ENCODE data around the gene C11orf87.

The C11orf87 gene

DNA sequence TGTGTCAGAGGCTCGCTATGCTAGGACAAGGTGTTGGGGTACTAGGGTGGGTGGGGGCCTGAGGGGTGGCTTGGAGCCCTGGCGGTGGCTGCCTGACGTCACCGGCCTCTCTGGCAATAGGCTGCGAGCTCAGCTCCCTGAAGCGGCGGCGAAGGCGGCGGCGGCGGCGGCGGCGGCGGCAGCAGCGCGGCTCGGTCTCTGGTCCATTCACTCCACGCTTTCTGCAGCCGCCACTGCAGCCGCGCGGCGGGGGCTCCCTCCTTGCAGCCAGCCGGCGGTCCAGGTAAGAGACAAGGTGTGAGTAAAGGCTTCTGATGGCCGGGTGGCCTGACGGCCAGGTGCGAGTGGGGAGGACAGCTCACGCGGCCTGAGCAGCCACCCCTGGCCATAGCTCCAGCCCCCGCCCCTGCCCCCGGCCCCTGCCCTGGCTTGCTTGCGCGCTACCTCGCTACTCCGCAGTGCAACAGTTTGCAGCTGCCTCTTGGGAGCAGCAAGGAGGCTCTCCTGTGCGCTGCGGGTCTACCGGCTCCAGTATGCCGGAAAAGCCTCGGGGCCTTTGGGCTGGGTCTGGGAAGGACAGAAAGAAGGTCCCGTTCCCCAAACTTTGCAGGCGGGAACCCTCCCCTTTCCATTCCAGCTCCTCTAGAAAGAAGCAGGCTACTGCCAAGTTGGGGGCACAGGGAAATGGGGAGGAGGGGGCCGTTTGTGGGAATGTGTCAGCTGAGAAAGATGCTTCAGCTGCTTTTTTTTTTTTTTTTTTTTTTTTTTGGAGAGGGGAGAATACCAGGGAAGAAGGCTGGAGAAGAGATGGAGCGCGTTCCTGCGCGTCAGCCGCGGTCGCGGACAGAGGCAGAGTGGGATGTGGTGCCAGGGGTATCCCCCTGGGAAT, at the start of gene C11orf87:
Gene C11orf87 (plus strand): TSS at position 210 of the 889 bp plus-strand sequence. CDS start 1,444 bp downstream, outside the sequence.
- DNase-seq = peak; percentile 3

DNA sequence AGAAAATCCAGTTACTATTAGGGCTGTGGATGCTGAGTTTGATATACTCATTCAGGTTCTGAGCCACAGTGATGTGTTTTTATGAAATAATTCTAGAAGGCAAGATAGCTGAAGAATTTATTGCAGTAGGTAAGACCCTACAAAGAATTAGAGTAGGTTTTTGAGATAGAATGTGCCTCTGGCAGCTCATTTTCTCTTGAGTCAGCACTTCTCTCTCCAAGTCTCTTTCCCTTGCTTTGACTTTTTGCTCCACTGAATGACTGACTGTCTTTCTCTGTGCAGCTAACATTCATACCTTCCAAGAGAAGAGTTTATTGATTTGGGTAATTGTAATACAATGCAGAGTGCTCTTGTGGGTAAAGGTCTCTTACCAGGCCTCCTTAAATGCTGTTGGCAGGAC, 48.0 kb upstream of the C11orf87 start:
- no peak for DNase-seq

DNA sequence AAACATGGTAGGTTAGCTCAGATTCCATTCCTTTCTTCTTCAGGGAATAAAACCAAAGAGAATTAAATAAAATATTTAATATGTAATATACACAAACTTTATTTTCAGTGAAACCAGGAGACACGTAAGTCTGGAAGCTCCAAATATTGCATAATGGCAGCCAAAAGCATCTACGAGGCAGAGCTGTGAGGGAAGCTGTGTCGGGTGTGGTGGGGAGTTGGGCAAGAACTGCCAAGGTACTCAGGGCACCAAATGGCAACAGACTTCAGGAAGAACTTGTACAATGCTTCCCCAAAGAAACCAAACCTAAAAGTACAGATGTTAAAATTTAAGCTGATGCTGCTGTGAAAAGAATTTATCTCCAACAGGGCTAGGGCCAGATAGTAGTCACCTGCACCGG, 47.5 kb upstream of the C11orf87 start:
- no peak for DNase-seq

DNA sequence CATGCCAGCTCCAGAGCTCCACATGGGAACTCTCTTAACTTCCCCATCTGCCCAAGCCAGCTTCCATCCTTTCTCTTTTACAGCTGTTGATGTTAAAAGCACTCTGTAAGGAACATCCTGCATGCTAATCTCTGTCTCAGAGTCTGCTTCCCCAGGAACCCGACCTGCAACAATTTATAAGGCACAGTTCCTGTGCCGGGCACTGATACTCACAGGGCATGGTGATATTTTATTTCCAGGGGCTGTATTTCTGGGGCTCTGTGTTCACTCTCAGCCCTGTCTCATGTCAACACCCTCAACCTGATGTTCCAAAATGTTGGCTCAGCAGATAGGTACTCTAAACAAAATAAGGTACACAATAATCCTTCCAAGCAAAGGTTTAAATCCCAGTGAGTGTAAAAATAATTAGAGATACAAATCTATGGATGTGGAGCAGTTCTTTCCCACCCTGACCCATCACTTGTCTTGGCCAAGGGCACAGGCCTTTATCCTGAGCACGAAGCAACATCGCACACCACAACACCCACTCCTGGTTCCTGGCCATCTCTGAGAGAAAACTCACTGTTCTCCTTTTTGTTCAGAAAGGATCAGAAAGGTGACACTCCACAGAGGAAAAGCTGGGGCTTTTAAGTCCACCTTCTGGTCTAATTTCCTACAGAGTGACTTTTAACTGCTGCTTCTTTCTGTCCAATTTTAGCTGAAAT, 44.8 kb upstream of the C11orf87 start:
- DNase-seq = no peak

DNA sequence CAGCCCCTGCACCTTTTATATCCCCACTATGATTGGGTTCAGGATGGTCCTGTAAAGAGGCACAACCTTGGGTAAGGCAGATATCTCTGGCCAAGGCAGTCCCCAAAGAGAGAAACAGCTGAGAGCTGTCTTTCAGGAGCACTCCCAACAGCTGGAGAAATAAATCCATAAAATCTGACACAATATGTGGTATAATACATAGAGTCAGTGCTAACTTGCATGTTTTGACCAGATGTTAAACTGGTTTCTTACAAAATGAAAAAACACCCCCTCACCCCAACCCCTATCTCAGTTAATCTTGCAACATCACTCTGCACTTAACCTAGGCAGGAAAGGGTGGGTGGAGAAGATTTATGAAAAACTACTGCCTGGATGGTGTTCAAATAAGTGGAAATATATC, 44.0 kb upstream of the C11orf87 start:
- no peak for DNase-seq

DNA sequence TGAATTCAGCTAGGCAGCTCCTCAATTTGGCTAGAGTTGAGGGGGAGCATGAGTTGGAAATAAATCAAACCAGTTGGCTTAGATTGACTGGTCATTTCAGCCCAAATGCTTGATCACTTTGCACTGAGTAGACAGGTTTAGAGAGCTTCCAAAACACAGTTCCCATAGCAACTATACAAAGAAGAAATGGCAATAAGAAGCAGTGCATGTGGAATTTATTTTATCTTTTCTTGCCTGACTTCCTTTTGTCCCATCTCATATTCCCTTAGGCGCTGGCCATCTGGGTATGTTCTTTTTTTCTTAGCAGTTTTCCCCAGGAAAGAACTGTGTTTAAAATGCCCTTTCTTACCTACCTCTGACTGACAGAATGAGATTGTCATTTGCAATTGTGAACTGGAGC, 38.7 kb upstream of the C11orf87 start:
- DNase-seq = no peak

DNA sequence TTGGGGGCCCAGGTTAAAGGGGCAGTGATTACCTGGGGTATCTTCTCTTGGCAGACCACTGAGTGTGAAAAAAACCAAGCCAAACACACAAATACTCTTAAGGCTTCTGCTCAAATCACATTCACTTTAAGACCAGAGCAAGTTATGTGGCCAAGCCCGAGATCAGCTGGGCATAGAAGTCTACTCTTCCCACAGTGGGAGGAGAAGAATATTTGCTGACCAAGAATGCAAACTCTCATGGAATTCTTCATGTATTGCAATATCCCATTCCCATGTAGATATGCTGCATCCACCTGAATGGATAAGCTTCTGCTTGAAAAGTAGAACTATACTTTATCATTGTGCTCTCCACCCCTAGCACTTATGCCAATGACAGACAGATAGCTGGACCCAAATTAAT, 37.1 kb upstream of the C11orf87 start:
- DNase-seq = no peak

DNA sequence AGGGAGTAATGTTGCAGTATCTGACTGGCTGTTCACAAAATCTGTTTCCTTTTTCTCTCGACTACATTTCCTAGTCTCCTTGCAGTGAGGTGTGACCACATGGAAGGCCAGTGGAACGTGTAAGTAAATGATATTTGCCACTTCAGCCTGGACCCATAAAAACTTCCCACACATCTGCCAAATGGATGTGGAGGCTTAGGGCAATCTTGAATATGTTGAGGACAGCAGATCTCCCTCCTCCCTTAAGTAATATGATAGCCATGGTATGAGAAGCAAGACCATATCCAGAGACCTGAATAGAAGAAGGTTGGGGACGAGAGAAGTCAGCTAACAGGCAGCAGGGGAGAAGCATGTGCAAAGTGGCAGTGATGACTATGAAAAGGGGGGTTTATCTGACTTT, 33.0 kb upstream of the C11orf87 start:
- no peak for DNase-seq

DNA sequence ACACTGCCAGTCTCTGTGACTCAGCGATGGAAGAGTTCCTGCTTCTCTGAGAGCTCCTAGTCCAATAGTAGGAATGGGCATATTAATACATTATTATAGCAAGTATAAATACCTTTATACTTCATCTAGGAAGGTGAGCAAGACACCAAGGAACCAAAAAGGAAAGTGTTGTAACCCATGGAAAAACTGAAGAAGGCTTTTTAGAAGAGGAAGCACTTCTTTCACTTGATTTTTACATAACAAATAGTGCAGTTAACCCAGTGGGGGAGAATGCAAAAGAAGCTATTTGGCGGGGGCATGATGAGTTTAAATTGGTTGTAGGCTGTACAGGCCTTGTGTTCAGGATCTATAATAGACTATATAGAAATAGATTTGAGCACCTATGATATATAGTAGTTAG, 31.2 kb upstream of the C11orf87 start:
- DNase-seq = no peak

DNA sequence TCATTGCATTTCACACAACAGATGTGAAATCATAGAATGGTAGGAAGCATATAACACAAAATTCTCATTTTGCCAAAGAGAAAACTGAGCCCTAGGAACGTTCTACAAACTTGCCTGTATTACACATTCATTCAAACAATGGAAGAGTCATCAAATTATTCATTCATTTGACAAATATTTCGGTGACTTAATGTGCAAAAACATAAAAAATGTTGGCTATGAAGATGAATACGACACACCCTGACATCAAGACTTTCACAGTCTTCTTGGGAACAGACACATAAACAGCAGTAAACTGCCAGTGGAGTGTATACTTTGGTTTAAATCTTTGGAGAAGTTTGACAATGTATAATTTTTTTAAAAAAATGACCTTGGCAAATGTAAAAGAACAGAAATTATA, 20.4 kb upstream of the C11orf87 start:
- DNase-seq = no peak

DNA sequence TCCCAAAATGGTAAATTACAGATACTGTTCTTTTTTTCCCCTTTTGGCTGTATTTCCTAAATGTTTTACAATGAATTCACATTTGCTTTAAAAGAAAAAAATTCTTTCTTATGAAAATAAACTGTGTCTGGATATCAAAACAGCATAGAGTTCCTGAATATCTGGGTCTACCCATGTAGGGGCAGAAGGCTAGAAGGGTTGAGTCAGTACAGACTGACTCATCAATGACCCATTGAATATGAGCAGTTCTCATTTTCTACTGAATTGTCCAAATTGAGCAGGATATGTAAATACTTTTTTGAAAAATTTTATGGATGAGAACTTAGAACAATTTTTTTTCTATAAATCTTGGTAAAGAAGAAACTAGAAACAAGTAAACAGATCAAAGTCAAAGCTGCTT, 16.3 kb upstream of the C11orf87 start:
- DNase-seq = no peak

DNA sequence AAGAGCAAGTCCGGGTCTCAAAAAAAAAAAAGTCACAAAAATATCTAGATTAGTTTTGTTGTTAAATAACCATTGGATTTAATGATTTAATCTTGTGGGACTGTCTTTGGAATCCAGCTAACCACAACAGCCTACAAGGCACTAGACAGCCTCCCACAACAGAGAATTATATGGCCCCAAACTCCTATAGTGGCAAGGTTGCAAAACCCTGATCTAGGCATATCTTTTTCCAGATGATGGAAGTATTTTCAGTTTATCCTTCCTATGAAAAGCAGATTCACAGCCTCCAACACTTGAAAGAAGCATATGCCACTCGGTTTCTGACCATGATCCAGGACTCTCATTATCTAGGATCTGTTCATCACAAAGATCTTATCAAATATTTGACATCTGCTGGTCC, 5.4 kb upstream of the C11orf87 start:
- DNase-seq = no peak

DNA sequence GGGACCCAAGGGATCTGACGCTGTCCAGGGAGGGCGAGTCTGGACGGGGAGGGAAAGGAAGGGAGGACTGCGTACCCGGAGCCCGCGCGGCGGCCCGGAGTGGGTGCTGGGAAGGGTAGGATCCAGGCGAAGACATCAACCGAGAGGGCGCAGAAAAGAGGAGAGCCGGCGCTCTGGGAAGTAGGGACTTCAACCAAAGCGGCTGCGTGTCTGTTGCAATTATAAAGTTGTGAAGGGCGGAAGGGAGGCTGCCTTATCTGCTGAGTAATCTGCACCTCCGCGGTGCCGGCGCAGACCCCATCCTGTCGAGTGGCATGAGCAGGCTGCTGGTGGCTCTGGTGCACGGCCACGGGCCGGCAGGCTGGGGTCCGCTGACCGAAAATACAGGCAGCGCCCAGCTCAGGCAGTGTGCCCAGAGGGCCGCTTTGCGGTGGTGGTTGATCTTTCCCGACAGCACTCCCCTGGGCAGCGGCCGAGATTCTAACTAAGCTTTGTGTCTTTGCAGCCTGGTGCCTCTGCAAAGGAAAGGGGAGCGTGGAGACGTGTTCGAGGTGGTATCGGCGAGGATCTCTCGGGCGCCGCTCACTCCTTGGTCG, 978 bp downstream of the C11orf87 start:
- DNase-seq = peak; percentile 2

DNA sequence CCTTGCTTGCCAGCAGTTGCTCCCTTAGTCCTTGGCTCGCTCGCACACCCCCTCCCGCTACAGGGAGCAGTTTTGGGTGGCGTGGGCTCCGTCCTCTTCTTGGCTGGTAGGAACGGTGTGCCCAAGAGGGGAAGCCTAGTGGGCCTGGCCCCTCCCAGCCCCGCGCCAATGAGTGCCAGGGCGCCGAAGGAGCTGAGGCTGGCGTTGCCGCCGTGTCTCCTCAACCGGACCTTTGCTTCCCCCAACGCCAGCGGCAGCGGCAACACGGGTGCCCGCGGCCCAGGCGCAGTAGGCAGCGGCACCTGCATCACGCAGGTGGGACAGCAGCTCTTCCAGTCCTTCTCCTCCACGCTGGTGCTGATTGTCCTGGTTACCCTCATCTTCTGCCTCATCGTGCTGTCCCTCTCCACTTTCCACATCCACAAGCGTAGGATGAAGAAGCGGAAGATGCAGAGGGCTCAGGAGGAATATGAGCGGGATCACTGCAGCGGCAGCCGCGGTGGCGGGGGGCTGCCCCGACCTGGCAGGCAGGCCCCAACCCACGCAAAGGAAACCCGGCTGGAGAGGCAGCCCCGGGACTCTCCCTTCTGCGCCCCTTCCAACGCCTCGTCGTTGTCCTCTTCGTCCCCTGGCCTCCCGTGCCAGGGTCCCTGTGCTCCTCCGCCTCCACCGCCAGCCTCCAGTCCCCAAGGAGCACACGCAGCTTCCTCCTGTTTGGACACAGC, 1.6 kb downstream of the C11orf87 start:
- DNase-seq = no peak

DNA sequence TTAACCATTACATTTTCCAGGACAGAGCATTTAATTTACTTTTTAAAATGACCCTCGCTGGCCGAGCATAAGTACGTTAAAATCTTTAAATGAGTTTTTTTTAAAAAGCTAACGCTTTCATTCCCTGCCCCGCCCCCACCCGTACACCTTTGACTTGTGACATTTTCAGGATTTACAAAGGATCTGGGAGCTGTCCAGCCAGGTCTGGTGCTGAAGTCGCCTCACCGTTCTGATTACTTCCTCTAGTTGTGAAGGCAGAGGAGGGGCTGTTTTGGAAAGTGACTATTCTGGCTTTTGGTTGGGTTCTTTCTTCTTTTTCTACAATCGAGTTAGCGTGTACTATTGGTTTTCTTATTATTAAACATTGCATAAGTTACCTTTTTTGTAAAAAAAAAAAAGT, 2.9 kb downstream of the C11orf87 start:
- DNase-seq = peak; percentile 18

DNA sequence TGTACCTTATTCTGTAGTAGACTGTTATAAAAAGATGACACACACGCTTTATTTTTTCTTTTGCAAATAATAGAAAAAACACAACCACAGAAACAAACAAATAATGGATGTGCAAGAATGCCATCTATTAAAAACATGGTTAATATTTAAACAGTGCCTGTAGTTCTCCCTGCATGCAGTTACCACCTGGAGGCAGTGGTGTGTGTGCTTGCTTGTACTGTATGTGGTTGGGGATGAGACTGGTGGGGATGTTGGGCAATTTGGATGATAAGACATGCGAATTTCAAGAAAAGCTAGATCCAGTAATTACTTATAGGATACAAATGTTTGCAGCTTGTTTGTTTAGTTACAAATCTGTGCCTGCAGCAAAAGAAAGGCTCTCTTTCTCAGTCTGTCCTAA, 3.6 kb downstream of the C11orf87 start:
- DNase-seq = no peak

DNA sequence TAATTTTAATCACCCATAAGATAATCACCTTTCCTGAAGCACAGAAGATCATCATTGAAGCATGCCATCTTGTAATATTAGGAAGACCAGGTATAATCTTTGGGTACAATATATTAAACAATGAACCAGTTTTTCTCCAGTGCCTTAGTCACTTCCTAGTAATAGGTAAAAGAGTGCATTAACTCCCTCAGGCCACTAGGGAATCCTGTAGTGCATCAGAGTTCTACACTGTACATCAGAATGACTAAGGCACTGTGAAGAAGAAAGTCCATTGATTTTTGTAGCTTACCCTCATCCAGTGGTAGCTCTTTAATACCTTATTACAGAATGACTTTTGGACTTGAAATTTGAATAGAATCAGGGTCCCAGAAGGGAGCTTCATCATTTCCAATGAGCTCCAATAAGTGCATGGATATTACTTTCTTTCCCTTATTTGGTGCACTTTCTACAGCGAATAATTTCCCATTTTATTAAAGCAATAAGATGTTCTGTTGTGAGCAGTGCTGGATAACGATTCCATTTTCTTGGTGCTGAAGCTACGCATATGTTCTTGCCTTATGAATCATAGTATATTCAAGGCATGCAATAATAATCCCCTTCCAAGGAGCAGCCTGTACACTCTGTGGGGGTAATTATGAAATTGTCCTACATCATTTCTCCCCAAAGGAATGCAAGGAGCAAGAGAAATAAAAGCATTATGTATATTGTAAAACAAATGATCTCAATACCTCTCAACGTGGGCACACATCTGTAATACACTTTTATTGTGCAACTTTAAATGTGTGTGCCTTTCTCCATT, 4.7 kb downstream of the C11orf87 start:
- DNase-seq = no peak

DNA sequence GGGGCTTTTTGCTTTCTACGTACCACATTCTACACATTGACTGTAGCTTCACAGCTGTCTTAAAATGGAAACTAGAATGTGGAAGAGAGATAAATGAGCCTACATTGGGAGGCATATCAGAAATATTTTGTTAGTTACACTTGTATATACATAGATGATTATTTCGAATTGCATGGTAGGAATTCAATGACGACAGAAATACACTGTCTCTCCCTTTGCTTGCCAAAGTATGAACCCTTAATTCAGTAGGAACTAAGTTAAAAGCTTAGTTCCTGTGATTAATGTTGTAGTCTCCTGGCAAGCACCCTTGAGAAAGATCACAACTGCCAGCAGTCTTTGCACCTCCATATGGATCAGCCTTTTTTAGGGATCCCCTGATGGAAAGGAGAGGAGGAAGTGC, 10.1 kb downstream of the C11orf87 start:
- no peak for DNase-seq

DNA sequence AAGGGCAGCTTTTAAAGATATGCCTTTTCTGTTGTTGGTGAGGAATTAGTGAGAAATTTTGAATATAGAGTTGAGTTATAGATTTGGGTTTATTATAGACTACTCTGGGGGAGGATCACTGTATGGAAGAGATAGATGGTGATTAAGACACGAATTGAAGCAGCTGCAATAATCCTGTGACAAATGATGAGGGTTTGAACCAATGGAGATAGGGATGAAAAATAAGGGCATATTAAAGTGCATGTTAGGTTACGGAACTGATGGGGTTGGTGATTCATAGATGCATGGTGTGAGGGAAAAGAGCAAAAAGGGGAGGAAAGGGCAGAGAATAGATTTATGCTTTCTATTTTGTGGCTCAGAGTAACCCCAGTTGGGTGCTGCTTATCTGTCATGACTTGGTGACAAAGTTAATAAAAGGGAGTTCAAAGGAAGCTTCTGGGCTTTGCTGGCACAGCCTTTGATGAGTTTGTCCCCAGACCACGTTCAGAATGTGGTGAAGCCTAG, 11.8 kb downstream of the C11orf87 start:
- DNase-seq = no peak

DNA sequence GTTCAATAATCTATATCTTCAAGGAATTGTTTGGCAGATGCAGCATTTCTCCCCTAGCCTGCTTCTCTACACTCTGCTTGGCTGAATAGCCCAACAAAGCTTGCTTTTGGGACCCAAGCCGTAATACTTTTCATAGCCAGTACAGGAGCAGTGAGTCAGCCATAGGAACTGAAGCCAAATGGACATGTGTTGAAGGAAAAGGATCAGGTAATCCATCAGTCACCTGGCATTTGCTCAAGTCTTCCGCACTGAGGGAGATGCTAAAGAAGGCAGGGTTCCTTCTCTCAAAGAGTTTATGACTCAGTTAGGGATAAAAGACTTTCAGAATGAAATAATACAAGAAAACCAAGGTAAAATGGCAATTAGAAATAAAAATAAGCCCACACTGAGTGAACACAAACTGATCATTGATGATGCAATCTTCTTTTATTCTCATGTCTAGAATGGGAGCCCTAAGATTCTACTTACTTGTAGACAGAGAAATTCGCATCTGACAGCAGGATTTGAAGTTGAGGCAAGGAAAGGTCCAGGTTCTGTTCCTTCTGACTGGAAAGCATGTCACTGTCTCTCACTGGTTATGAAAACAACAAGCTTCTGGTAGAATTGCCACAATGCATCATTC, 13.2 kb downstream of the C11orf87 start:
- no peak for DNase-seq

DNA sequence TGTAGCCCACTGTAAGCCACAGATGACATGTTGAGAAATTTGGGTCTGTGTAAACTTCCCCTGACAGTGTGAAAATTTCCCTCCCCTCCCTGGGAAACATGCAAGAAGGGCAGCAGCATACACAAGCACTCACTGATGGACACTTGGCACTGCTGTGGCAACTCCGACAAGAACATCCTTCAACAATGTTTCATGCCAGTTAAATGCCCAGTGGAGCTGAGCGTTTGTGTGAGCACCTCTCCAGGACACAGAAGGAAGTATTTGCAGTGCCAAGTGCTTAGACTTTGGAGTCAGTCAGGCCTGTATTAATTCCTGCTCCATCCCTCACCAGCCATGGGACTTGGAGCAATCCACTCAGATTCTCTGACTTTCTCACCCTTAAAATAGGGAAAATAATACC, 17.7 kb downstream of the C11orf87 start:
- no peak for DNase-seq

DNA sequence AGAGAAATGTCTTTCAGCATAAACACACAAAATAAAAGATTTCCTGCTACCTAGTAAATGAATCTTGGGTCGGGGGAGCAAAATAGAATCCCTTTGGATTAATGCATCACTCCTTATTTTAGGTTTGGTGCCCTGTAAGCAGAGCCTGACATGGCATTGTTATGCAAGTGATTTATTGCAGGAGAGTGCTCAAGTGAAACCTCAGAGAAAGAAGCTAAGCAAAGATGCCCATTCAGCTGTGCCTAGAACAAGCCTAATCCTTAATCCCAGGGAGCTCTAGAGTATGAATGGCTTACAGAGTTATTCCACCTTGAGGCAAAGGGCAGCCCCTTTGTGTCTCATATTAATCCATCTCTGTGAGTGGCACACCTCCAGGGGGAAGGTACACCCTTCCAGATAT, 21.1 kb downstream of the C11orf87 start:
- DNase-seq = no peak
